H1 (cell line): Measurements from ENCODE around the gene RSPH6A. TPM values are rescaled to one million over a fixed set of nuclear protein-coding genes. Genes with fewer than 3 reads are reported as not detected.

Source experiments
- CTCF ChIA-PET: fragments of 300-600 bp; sonication (Branson Sonifier 250); formaldehyde crosslinking; loops from one replicate; lab custom pipeline; 2021; ENCODE audit not compliant: partially characterized antibody; lab: Charles Lee
- POLR2A ChIA-PET: fragments of 300-600 bp; sonication (Branson Sonifier 250); formaldehyde crosslinking; loops from one replicate; lab custom pipeline; 2021; ENCODE audit warnings: inconsistent platforms; ENCODE audit not compliant: partially characterized antibody; lab: Charles Lee
- DNase-seq, 2 experiments: peaks; one replicate each; pipeline versions ENCODE4 v3.0.0 to v3.0.0-alpha.2; 2010 to 2022; ENCODE audit warnings: low spot score in 2 of 2, low read depth in 1 of 2, mixed read lengths in 1 of 2
- FAIRE-seq: peaks from 2 replicates; lab custom pipeline; 2011; peaks lifted over from hg19 to GRCh38; lab: Jason Lieb, UNC
- H2AFZ ChIP-seq: 2 replicates; pipeline ENCODE4 v1.8.1; 2012; ENCODE audit warnings: low read length, inconsistent platforms
- H2AK5ac ChIP-seq: 2 replicates; pipeline ENCODE4 v1.6.1; 2013; ENCODE audit warnings: low read depth, low read length
- H2BK120ac ChIP-seq: replicated peaks from 2 replicates; pipeline ENCODE3; 2013; ENCODE audit warnings: low read depth, low read length, inconsistent platforms
- H2BK12ac ChIP-seq: 2 replicates; pipeline ENCODE4 v1.6.1; 2013; ENCODE audit warnings: low read depth, low read length
- H2BK15ac ChIP-seq: 2 replicates; pipeline ENCODE4 v1.6.1; 2013; ENCODE audit warnings: low read length
- H2BK20ac ChIP-seq: 2 replicates; pipeline ENCODE4 v1.6.1; 2013; ENCODE audit warnings: low read length
- H2BK5ac ChIP-seq: 2 replicates; pipeline ENCODE4 v1.6.1; 2013; ENCODE audit warnings: low read depth, low read length
- H3K14ac ChIP-seq: 2 replicates; pipeline ENCODE4 v1.6.1; 2013; ENCODE audit warnings: inconsistent platforms; ENCODE audit not compliant: insufficient read length
- H3K18ac ChIP-seq: 2 replicates; pipeline ENCODE4 v1.6.1; 2013; ENCODE audit warnings: low read length; ENCODE audit errors: extremely low read depth
- H3K23ac ChIP-seq: 2 replicates; pipeline ENCODE4 v1.6.1; 2013; ENCODE audit warnings: inconsistent platforms; ENCODE audit not compliant: insufficient read length
- H3K23me2 ChIP-seq: 2 replicates; pipeline ENCODE4 v1.6.1; 2013; ENCODE audit warnings: low read depth, low read length
- H3K27ac ChIP-seq: 2 replicates; pipeline ENCODE4 v1.6.1; 2011; ENCODE audit warnings: low read depth, low read length, inconsistent platforms
- H3K27me3 ChIP-seq, 4 experiments: replicated peaks in 1 of 4; 1 replicate in 1 of 4; 2 replicates in 3 of 4; pipeline versions ENCODE4 v1.6.1 to v1.8.1; 2011 to 2013; ENCODE audit warnings: low read length in 3 of 4, mild to moderate bottlenecking in 3 of 4, inconsistent platforms in 2 of 4, mixed read lengths in 2 of 4, moderate library complexity in 1 of 4; ENCODE audit not compliant: control insufficient read depth in 3 of 4, insufficient read depth in 3 of 4; ENCODE audit errors: extremely low read depth in 1 of 4
- H3K36me3 ChIP-seq, 4 experiments: 2 replicates each; pipeline versions ENCODE4 v1.6.1 to v1.8.1; 2011 to 2013; ENCODE audit warnings: mild to moderate bottlenecking in 4 of 4, low read length in 3 of 4, moderate library complexity in 2 of 4, control low read depth in 1 of 4, inconsistent platforms in 1 of 4; ENCODE audit not compliant: insufficient read depth in 4 of 4, control insufficient read depth in 2 of 4
- H3K4ac ChIP-seq: replicated peaks from 2 replicates; pipeline ENCODE3; 2013; ENCODE audit warnings: low read length, low read depth, mixed read lengths, inconsistent platforms; ENCODE audit not compliant: insufficient read length
- H3K4me1 ChIP-seq, 4 experiments: replicated peaks in 1 of 4; 1 replicate in 1 of 4; 2 replicates in 3 of 4; pipeline versions ENCODE4 v1.6.1 to v1.8.1; 2011 to 2013; ENCODE audit warnings: low read length in 3 of 4, inconsistent platforms in 2 of 4, mixed read lengths in 1 of 4; ENCODE audit not compliant: insufficient read depth in 4 of 4, control insufficient read depth in 3 of 4
- H3K4me2 ChIP-seq, 2 experiments: 2 replicates each; pipeline versions ENCODE4 v1.6.1 to v1.8.1; 2011 to 2013; ENCODE audit warnings: low read depth in 2 of 2, low read length in 2 of 2, control low read depth in 1 of 2, inconsistent platforms in 1 of 2, mild to moderate bottlenecking in 1 of 2; ENCODE audit not compliant: insufficient read depth in 1 of 2
- H3K4me3 ChIP-seq, 4 experiments: fragments of 200-600, 300-600 bp in 1 of 4; sonication (generic), shearing (Covaris generic), sonication (Bioruptor Twin) in 1 of 4; 2 replicates each; pipeline versions ENCODE4 v1.5.1 to v1.8.1; 2011 to 2016; ENCODE audit warnings: low read length in 4 of 4, low read depth in 3 of 4, control low read depth in 2 of 4, inconsistent platforms in 2 of 4, mild to moderate bottlenecking in 2 of 4, mixed read lengths in 1 of 4, moderate library complexity in 1 of 4; ENCODE audit not compliant: insufficient read depth in 2 of 4; ENCODE audit errors: extremely low read depth in 1 of 4
- H3K56ac ChIP-seq: replicated peaks from 2 replicates; pipeline ENCODE3; 2013; ENCODE audit warnings: low read depth, mild to moderate bottlenecking, mixed read lengths, low read length, inconsistent platforms; ENCODE audit not compliant: insufficient read length
- H3K79me1 ChIP-seq: 2 replicates; pipeline ENCODE4 v1.6.1; 2013; ENCODE audit warnings: low read depth, low read length, control low read depth
- H3K79me2 ChIP-seq, 2 experiments: 2 replicates each; pipeline versions ENCODE4 v1.6.1 to v1.8.1; 2012 to 2013; ENCODE audit warnings: low read length in 2 of 2, mild to moderate bottlenecking in 2 of 2, inconsistent platforms in 1 of 2; ENCODE audit not compliant: insufficient read depth in 2 of 2, control insufficient read depth in 1 of 2
- H3K9ac ChIP-seq, 4 experiments: replicated peaks in 1 of 4; 1 replicate in 1 of 4; 2 replicates in 3 of 4; pipeline versions ENCODE4 v1.6.1 to v1.8.1; 2011 to 2013; ENCODE audit warnings: low read depth in 3 of 4, low read length in 3 of 4, control low read depth in 2 of 4, mild to moderate bottlenecking in 2 of 4, moderate library complexity in 2 of 4, inconsistent platforms in 1 of 4; ENCODE audit errors: extremely low read depth in 1 of 4
- H3K9me3 ChIP-seq, 2 experiments: 2 replicates each; pipeline versions ENCODE4 v1.6.1 to v1.8.1; 2012 to 2013; ENCODE audit warnings: mild to moderate bottlenecking in 2 of 2, moderate library complexity in 2 of 2, control low read depth in 1 of 2, inconsistent platforms in 1 of 2, low read depth in 1 of 2, low read length in 1 of 2, mixed read lengths in 1 of 2; ENCODE audit not compliant: insufficient read depth in 2 of 2
- H4K20me1 ChIP-seq, 2 experiments: replicated peaks in 1 of 2; 2 replicates each; pipeline versions ENCODE3 to v1.8.1; 2011 to 2013; ENCODE audit warnings: inconsistent platforms in 2 of 2, low read length in 2 of 2, mild to moderate bottlenecking in 1 of 2; ENCODE audit not compliant: insufficient read depth in 2 of 2, control insufficient read depth in 1 of 2
- H4K5ac ChIP-seq: 2 replicates; pipeline ENCODE4 v1.6.1; 2013; ENCODE audit warnings: low read length, low read depth, mixed read lengths, inconsistent platforms; ENCODE audit not compliant: insufficient read length
- H4K8ac ChIP-seq: 2 replicates; pipeline ENCODE4 v1.8.0; 2013; ENCODE audit warnings: mild to moderate bottlenecking, moderate library complexity, low read length, inconsistent platforms; ENCODE audit not compliant: insufficient read depth; ENCODE audit errors: extremely low read depth
- H4K91ac ChIP-seq: replicated peaks from 2 replicates; pipeline ENCODE3; 2013; ENCODE audit warnings: low read length, mixed read lengths, inconsistent platforms; ENCODE audit not compliant: insufficient read length
- CEBPB ChIP-seq: IDR thresholded peaks from 2 replicates; pipeline ENCODE4 v1.6.1; 2012; ENCODE audit warnings: low read depth, low read length
- CTCF ChIP-seq, 3 experiments: IDR thresholded peaks; 1 replicate in 2 of 3; 2 replicates in 1 of 3; pipeline versions ENCODE4 v1.5.1 to v1.6.1; 2011; ENCODE audit warnings: low read length in 3 of 3, mild to moderate bottlenecking in 3 of 3, inconsistent platforms in 2 of 3, low read depth in 1 of 3, moderate library complexity in 1 of 3; ENCODE audit not compliant: insufficient read depth in 1 of 3; ENCODE audit errors: control extremely low read depth in 1 of 3
- ZNF274 ChIP-seq: IDR thresholded peaks from 2 replicates; pipeline ENCODE4 v1.7.0; 2012; ENCODE audit warnings: low read length, borderline replicate concordance; ENCODE audit errors: extremely low read depth
- WGBS, 2 experiments: shearing (Covaris generic) in 1 of 2; methylation state at CpG; one replicate each; pipeline versions ENCODE4 v1.1.6 to v1.1.7; 2013 to 2015; ENCODE audit warnings: low lambda C conversion rate in 2 of 2, mixed read lengths in 2 of 2, inconsistent platforms in 1 of 2, low coverage in 1 of 2, missing lambda C conversion rate in 1 of 2; ENCODE audit not compliant: insufficient replicate concordance in 2 of 2, insufficient coverage in 1 of 2, insufficient read length in 1 of 2; ENCODE audit errors: extremely low coverage in 1 of 2, missing lambda C conversion rate in 1 of 2; 5-methylcytosine and 5-hydroxymethylcytosine counted together
- polyA plus RNA-seq, 7 experiments: library from polyadenylated mRNA; depleted of rRNA in 3 of 7; stranded (reverse) in 5 of 7; unstranded in 2 of 7; fragments of >200 nt in 5 of 7; fragments of 200-250 nt in 2 of 7; gene quantifications; 1 replicate in 5 of 7; 2 replicates in 1 of 7; 4 replicates in 1 of 7; pipeline versions ENCODE4 v1.2.1 to v1.2.3, GENCODE V29; 2011 to 2013; ENCODE audit warnings: missing spikeins in 2 of 7, mixed read lengths in 2 of 7
- total RNA-seq: library from RNA; stranded (reverse); fragmentation: NEBNext Ultra II Directional; extraction: Animal tissue kit (Norgen Biotek cat#: 25700); gene quantifications from 2 replicates; pipeline ENCODE4 v1.2.1, GENCODE V29; 2021

The RSPH6A gene
- total and polyA plus RNA-seq, 2 of the 8 experiments (the other 6 are each of a cell fraction or from before 2014, with no cell fraction given), result 0.05 to 0.19 TPM

GRCh38 chr19:45786533-45786894 lies 28.6 kb downstream of the RSPH6A start:
- peaks cover 4 to 32% (median 18%) of the 10 kb centered on the region in 4 experiments; a peak in 6 of 8 replicates for H3K36me3 ChIP-seq
- H3K27me3 ChIP-seq, result no peaks in the 10 kb centered on the region
- TF ChIP-seq CEBPB (no peak), ZNF274 (no peak), CTCF (IDR thresholded peaks at IDR 0.05; ENCODE audit: control extremely low read depth in 1 of 3, insufficient read depth in 1 of 3, low read depth in 1 of 3, low read length in 3 of 3) (no peak)
- H3K14ac ChIP-seq, result no peak overlapping the region
- CTCF ChIA-PET, result interaction anchor here (1.6 to 2.7 kb wide), 2 partner anchors 12 to 22 kb away, joined by 3 to 9 read pairs; no protein-coding TSS in a partner anchor
- no peak overlapping the region for H2AK5ac ChIP-seq
- H3K4me1 ChIP-seq, result peaks cover 0 to 10% (median 6%) of the 10 kb centered on the region in 4 experiments; a peak in 4 of 7 replicates
- no peak overlapping the region for H3K4me2 ChIP-seq
- no peak overlapping the region for H3K56ac ChIP-seq
- no peak overlapping the region for H4K5ac ChIP-seq
- peaks cover 11 to 18% of the 10 kb centered on the region in 2 experiments for H4K20me1 ChIP-seq
- no peak overlapping the region for H3K4me3 ChIP-seq
- POLR2A ChIA-PET, result interaction anchor here (1.1 to 1.5 kb wide), 4 partner anchors 9 to 15 kb away, joined by 3 read pairs; no protein-coding TSS in a partner anchor
- H2BK12ac ChIP-seq, result no peak overlapping the region
- no peak overlapping the region for H2AFZ ChIP-seq
- no peak overlapping the region for H2BK15ac ChIP-seq
- no peak overlapping the region for H2BK20ac ChIP-seq
- no peak overlapping the region for H3K27ac ChIP-seq
- peaks cover 0 to 5% of the 10 kb centered on the region in 2 experiments; a peak in 2 of 4 replicates for H3K79me2 ChIP-seq
- H3K9ac ChIP-seq, result no peak overlapping the region
- H3K23me2 ChIP-seq, result no peaks in the 10 kb centered on the region; the same call in 1 of the 2 replicates
- H3K79me1 ChIP-seq, result peaks cover 9% of the 10 kb centered on the region
- H3K18ac ChIP-seq, result no peak overlapping the region
- DNase-seq (no peak), FAIRE-seq (no peak)
- no peak overlapping the region for H4K91ac ChIP-seq
- WGBS, 2 experiments, result 97% methylated on average over 21 of the region's 21 CpGs; no CpG with 5 or more reads in 1 of the 2 experiments
- H2BK120ac ChIP-seq, result no peak overlapping the region
- H4K8ac ChIP-seq, result no peak overlapping the region; the same call in 1 of the 2 replicates
- no peak overlapping the region for H2BK5ac ChIP-seq
- H3K9me3 ChIP-seq, result no peaks in the 10 kb centered on the region
- no peak overlapping the region for H3K4ac ChIP-seq
- H3K23ac ChIP-seq, result no peak overlapping the region
